Chondrocyte (in vitro differentiated cells): Measurements from ENCODE around the gene SORBS1. TPM values are rescaled to one million over a fixed set of nuclear protein-coding genes. Genes with fewer than 3 reads are reported as not detected.

Experiments
- DNase-seq: peaks from one replicate; pipeline ENCODE4 v3.0.0; 2021; ENCODE audit warnings: mixed read lengths, low spot score
- H3K27ac Mint-ChIP-seq: one replicate; pipeline ENCODE4 v1.8.0; 2021; ENCODE audit warnings: mild to moderate bottlenecking, moderate library complexity, mixed read lengths; ENCODE audit not compliant: unreplicated experiment
- H3K27me3 Mint-ChIP-seq: 2 replicates; pipeline ENCODE4 v1.8.0; 2021; ENCODE audit warnings: low read depth, mixed read lengths
- H3K36me3 Mint-ChIP-seq: 2 replicates; pipeline ENCODE4 v1.8.0; 2021; ENCODE audit warnings: low read depth, mixed read lengths
- H3K4me1 Mint-ChIP-seq: 2 replicates; pipeline ENCODE4 v1.8.0; 2021; ENCODE audit warnings: low read depth, mild to moderate bottlenecking, mixed read lengths
- H3K4me3 Mint-ChIP-seq: one replicate; pipeline ENCODE4 v1.8.0; 2021; ENCODE audit warnings: mild to moderate bottlenecking, moderate library complexity, mixed read lengths; ENCODE audit not compliant: unreplicated experiment
- H3K9me3 Mint-ChIP-seq: 2 replicates; pipeline ENCODE4 v1.8.0; 2021; ENCODE audit warnings: low read depth, mixed read lengths
- CTCF ChIP-seq: fragments of 200-600 bp; sonication (generic); IDR thresholded peaks from 2 replicates; pipeline ENCODE4 v1.5.0; 2021; ENCODE audit warnings: antibody characterized with exemption, mild to moderate bottlenecking, moderate library complexity
- total RNA-seq: library from RNA; stranded (reverse); gene quantifications from 3 replicates; pipeline ENCODE4 v1.2.1, GENCODE V29; 2021

SORBS1 gene
- total RNA-seq, 1 donor from 2014 or later = 5.0 TPM

GRCh38 chr10:95480102-95480900, 80.9 kb downstream of the SORBS1 start:
- no peaks in the 10 kb centered on the region for H3K36me3 Mint-ChIP-seq
- peak overlapping the region; percentile 36 for H3K27ac Mint-ChIP-seq
- peaks cover 2% of the 10 kb centered on the region for H3K27me3 Mint-ChIP-seq
- no peak overlapping the region for H3K4me3 Mint-ChIP-seq
- DNase-seq = no peak
- TF ChIP-seq CTCF = no peak
- H3K4me1 Mint-ChIP-seq = peaks cover 22% of the 10 kb centered on the region
- peaks cover 6% of the 10 kb centered on the region for H3K9me3 Mint-ChIP-seq

GRCh38 chr10:95478935-95479334, 82.2 kb downstream of the SORBS1 start:
- no peak for DNase-seq
- no peak overlapping the region for H3K4me3 Mint-ChIP-seq
- peak overlapping the region; percentile 5 for H3K27ac Mint-ChIP-seq
- H3K9me3 Mint-ChIP-seq = peaks cover 6% of the 10 kb centered on the region
- no peak for TF ChIP-seq CTCF
- peaks cover 2% of the 10 kb centered on the region for H3K27me3 Mint-ChIP-seq
- peaks cover 35% of the 10 kb centered on the region for H3K4me1 Mint-ChIP-seq
- no peaks in the 10 kb centered on the region for H3K36me3 Mint-ChIP-seq

- DNase-seq = no peak
- no peak overlapping the region for H3K27ac Mint-ChIP-seq
- H3K4me3 Mint-ChIP-seq = no peak overlapping the region
- peaks cover 39% of the 10 kb centered on the region for H3K4me1 Mint-ChIP-seq
- no peaks in the 10 kb centered on the region for H3K36me3 Mint-ChIP-seq
- no peak for TF ChIP-seq CTCF
- peaks cover 2% of the 10 kb centered on the region for H3K27me3 Mint-ChIP-seq
- peaks cover 6% of the 10 kb centered on the region for H3K9me3 Mint-ChIP-seq
Observed at GRCh38 chr10:95478185-95478584, 83.0 kb downstream of the SORBS1 start.

- Mint-ChIP-seq H3K36me3 (no peaks in the 10 kb centered on the region), H3K9me3 (no peaks in the 10 kb centered on the region), H3K4me3 (no peak overlapping the region), H3K4me1 (peaks cover 33% of the 10 kb centered on the region), H3K27me3 (peaks cover 2% of the 10 kb centered on the region), H3K27ac (no peak overlapping the region)
- no peak for DNase-seq
- no peak for TF ChIP-seq CTCF
Observed at GRCh38 chr10:95477175-95477520, 84.0 kb downstream of the SORBS1 start.

- no peak for DNase-seq
Observed at GRCh38 chr10:95476469-95477174, 84.5 kb downstream of the SORBS1 start.

More at GRCh38 chr10:95476469-95477174, 84.5 kb downstream of the SORBS1 start:
- Mint-ChIP-seq H3K36me3 (no peaks in the 10 kb centered on the region), H3K9me3 (no peaks in the 10 kb centered on the region), H3K4me1 (peaks cover 33% of the 10 kb centered on the region), H3K27ac (no peak overlapping the region), H3K4me3 (no peak overlapping the region), H3K27me3 (peaks cover 2% of the 10 kb centered on the region)
- no peak for TF ChIP-seq CTCF
